ENCODE data around the gene SCRG1. TPM values are rescaled to one million over a fixed set of nuclear protein-coding genes. Genes with fewer than 3 reads are reported as not detected.

SCRG1 gene
- total and polyA plus RNA-seq, 5 donors from 2014 or later = 0.05 to 0.17 TPM; not detected in 3

DNA sequence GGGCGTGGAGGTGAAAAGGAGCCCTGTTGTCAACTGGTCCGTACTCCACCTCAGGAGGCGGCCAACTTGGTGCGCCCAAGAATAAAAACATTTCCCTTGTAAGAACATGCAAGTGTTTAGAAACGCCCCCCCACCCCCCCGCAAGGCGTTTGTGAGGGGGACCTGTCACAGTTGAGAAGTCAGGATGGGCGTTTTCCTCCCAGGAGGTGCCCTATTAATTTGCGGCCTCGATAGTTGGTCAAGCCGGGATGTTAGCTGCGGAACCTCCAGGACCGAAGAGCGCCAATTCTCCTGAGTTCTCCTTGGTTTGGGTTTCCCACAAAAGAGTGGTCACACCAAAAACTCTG lies 28.8 kb downstream of the SCRG1 start:
- DNase-seq (peak in 1 of 3 donors; percentile 61), ATAC-seq (ENCODE audit: low read depth in 2 of 2) (peak; percentile 13 to 18)
- Histone ChIP-seq H3K9me3 (ENCODE audit: control insufficient read depth in 2 of 2, low read length in 2 of 2) (no peaks in the 10 kb centered on the region), H3K4me3 (ENCODE audit: low read depth, low read length) (peak overlapping the region; percentile 100), H3K27ac (ENCODE audit: insufficient read depth, low read length, poor library complexity, severe bottlenecking) (peak overlapping the region; percentile 90), H3K4me1 (ENCODE audit: control insufficient read depth, insufficient read depth, low read length, poor library complexity, severe bottlenecking) (peaks cover 42% of the 10 kb centered on the region), H3K27me3 (ENCODE audit: control insufficient read depth, insufficient read depth, low read length) (no peaks in the 10 kb centered on the region), H3K36me3 (ENCODE audit: control insufficient read depth, insufficient read depth, low read length) (no peaks in the 10 kb centered on the region)
- peak overlapping the region; percentile 96 to 99 (median 98) for H3K4me3 Mint-ChIP-seq
- H3K4me1 Mint-ChIP-seq = peaks cover 24 to 57% (median 32%) of the 10 kb centered on the region in 4 donors
- H3K27ac Mint-ChIP-seq = peak overlapping the region; percentile 94 to 98 (median 97)
- no peaks in the 10 kb centered on the region for H3K9me3 Mint-ChIP-seq
- peaks cover 5% of the 10 kb centered on the region for H3K27me3 Mint-ChIP-seq
- H3K36me3 Mint-ChIP-seq = no peaks in the 10 kb centered on the region

DNA sequence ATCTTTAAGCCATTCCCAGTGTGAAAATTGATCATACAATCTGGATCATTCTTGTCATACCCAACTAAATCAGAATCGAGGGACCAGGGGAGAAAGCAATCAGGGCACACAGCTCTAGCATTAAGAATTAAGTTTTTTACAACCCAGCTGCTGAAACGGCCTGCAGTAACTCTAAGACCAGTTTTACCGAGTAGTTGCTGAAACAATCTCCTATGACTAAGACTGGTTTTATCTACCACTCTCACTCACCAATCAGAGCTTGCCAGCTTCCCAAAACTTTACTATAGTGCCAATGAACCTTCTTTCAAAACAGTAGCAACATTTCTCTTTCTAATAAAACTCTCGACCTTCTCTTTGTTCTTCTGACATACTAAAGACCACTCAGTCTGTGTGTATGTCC lies 31.0 kb downstream of the SCRG1 start:
- H3K27me3 ChIP-seq (ENCODE audit: control insufficient read depth, insufficient read depth, low read length) = no peaks in the 10 kb centered on the region
- no peaks in the 10 kb centered on the region for H3K9me3 ChIP-seq (ENCODE audit: control insufficient read depth in 2 of 2, low read length in 2 of 2)
- no peaks in the 10 kb centered on the region for H3K9me3 Mint-ChIP-seq
- H3K27me3 Mint-ChIP-seq = peaks cover 5% of the 10 kb centered on the region
- H3K4me1 ChIP-seq (ENCODE audit: control insufficient read depth, insufficient read depth, low read length, poor library complexity, severe bottlenecking) = peaks cover 41% of the 10 kb centered on the region
- peak overlapping the region; percentile 5 to 47 (median 36) for H3K4me3 Mint-ChIP-seq
- no peak for DNase-seq
- H3K36me3 ChIP-seq (ENCODE audit: control insufficient read depth, insufficient read depth, low read length) = no peaks in the 10 kb centered on the region
- peaks cover 21 to 51% (median 27%) of the 10 kb centered on the region in 4 donors for H3K4me1 Mint-ChIP-seq
- peak overlapping the region; percentile 37 for H3K4me3 ChIP-seq (ENCODE audit: low read depth, low read length)
- H3K27ac ChIP-seq (ENCODE audit: insufficient read depth, low read length, poor library complexity, severe bottlenecking) = peak overlapping the region; percentile 53
- no peaks in the 10 kb centered on the region for H3K36me3 Mint-ChIP-seq
- no peak overlapping the region for H3K27ac Mint-ChIP-seq
- no peak for ATAC-seq (ENCODE audit: low read depth in 2 of 2)

DNA sequence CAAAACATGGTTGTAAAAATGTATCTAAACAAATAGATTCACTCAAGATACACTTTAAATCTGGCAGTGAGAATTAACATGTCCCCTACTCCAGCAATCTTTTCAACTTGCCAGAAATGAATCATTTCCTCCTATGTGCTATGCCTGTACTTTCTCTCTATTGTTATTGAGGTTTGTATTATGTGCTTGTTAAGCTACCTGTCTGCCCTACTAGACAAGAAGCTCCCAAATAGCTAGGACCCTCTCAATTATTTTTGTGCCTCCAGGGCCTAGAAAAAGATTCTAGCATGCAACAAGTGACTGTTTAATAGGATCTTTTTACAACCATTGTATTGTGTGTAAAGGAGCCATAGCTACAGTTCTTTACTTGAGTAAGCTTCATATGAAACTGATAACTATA lies 31.6 kb downstream of the SCRG1 start:
- Mint-ChIP-seq H3K36me3 (no peaks in the 10 kb centered on the region), H3K27me3 (peaks cover 5% of the 10 kb centered on the region), H3K27ac (peak overlapping the region in 2 of 3 donors; percentile 30 to 79), H3K9me3 (no peaks in the 10 kb centered on the region), H3K4me1 (peaks cover 20 to 48% (median 25%) of the 10 kb centered on the region in 4 donors), H3K4me3 (peak overlapping the region in 3 of 4 donors; percentile 35 to 79 (median 47))
- Histone ChIP-seq H3K9me3 (ENCODE audit: control insufficient read depth in 2 of 2, low read length in 2 of 2) (no peaks in the 10 kb centered on the region), H3K27ac (ENCODE audit: insufficient read depth, low read length, poor library complexity, severe bottlenecking) (peak overlapping the region; percentile 53), H3K4me3 (ENCODE audit: low read depth, low read length) (peak overlapping the region; percentile 28), H3K27me3 (ENCODE audit: control insufficient read depth, insufficient read depth, low read length) (no peaks in the 10 kb centered on the region), H3K4me1 (ENCODE audit: control insufficient read depth, insufficient read depth, low read length, poor library complexity, severe bottlenecking) (peaks cover 34% of the 10 kb centered on the region), H3K36me3 (ENCODE audit: control insufficient read depth, insufficient read depth, low read length) (no peaks in the 10 kb centered on the region)
- DNase-seq = peak in 1 of 3 donors; percentile 75
- ATAC-seq (ENCODE audit: low read depth in 2 of 2) = no peak

DNA sequence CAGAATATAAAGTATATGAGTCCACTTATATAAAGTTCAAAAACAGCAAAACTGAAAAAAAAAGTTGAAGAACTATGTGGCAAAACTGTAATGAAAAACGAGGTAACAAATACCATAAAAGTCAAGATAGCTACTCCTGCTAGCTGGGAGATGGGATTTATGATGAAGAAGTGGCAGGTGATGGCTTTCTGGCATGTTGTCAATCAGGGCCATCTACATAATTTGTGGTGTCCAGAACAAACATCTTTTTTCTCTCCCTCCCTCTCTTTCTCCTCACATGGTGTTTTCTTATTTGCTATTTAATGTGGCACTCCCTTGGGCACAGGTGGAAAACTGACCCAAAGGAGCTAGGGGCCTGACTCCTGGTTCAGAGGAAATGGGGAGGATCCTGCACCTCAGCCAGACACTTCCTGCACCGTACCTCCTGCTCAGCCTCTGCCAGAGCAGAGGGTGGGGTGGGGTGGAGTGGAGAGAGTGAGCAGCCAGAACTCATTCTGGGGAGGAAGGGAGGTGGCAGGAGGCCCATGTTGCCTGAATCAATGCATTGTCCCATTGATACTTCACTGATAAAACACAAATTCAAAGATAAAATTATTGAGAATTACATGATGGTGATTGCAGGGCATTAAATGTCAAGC lies 33.4 kb downstream of the SCRG1 start:
- H3K27ac Mint-ChIP-seq = peak overlapping the region in 2 of 3 donors; percentile 54 to 65
- H3K27me3 ChIP-seq (ENCODE audit: control insufficient read depth, insufficient read depth, low read length) = no peaks in the 10 kb centered on the region
- H3K4me1 Mint-ChIP-seq = peaks cover 19 to 40% (median 22%) of the 10 kb centered on the region in 4 donors
- no peaks in the 10 kb centered on the region for H3K27me3 Mint-ChIP-seq
- H3K4me1 ChIP-seq (ENCODE audit: control insufficient read depth, insufficient read depth, low read length, poor library complexity, severe bottlenecking) = peaks cover 24% of the 10 kb centered on the region
- H3K4me3 Mint-ChIP-seq = peak overlapping the region in 1 of 4 donors; percentile 38
- no peaks in the 10 kb centered on the region for H3K36me3 Mint-ChIP-seq
- no peak overlapping the region for H3K27ac ChIP-seq (ENCODE audit: insufficient read depth, low read length, poor library complexity, severe bottlenecking)
- no peaks in the 10 kb centered on the region for H3K9me3 Mint-ChIP-seq
- DNase-seq = peak in 1 of 3 donors; percentile 66
- H3K9me3 ChIP-seq (ENCODE audit: control insufficient read depth in 2 of 2, low read length in 2 of 2) = no peaks in the 10 kb centered on the region
- ATAC-seq (ENCODE audit: low read depth in 2 of 2) = no peak
- no peaks in the 10 kb centered on the region for H3K36me3 ChIP-seq (ENCODE audit: control insufficient read depth, insufficient read depth, low read length)
- no peak overlapping the region for H3K4me3 ChIP-seq (ENCODE audit: low read depth, low read length)

DNA sequence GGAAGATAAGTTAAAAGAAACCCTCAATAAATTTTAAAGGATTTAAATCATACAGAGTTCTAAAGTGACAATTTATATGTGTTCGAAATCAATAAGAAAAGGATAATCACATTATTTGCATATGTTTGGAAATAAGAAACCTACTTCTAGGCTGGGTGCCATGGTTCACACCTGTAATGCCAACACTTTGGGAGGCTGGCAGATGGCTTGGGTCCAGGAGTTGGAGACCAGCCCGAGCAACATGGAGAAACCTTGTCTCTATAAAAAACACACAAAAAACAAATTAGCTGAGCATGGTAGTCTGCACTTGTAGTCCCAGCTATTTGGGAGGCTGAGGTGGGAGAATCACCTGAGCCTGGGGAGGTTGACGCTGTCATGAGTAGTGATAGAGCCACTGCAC lies 36.2 kb downstream of the SCRG1 start:
- Mint-ChIP-seq H3K4me1 (peaks cover 12 to 24% (median 19%) of the 10 kb centered on the region in 4 donors), H3K36me3 (no peaks in the 10 kb centered on the region)
- no peak overlapping the region for H3K4me3 ChIP-seq (ENCODE audit: low read depth, low read length)

DNA sequence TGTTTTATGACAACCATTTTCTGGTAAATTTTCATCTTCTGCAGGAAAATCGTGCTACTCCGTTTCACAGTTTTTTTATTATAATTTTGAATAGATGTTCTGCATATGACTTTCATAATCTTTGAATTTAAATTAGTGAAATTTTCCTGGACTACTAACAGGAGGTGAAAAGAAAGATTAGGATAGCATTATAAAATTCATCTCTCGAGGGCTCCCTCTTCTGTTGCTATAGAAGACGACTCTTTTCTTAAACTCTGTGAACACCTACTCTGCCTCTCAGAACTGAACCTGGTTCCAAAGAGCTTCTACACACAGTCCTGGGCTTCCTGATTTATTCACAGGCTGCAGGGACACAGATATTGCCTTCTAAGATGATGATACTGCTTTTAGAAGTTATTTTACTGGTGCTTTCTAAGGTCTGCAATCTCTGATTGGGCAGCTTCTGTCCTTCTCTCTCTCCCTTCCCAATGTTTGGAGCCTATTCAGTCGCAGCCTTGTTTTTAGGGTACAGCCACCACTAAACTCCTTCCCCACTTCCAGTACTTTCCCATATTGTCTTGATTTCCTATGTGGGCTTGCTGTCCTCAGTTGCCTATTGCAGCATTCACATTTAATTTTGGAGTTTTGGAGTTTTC lies 38.2 kb downstream of the SCRG1 start:
- Mint-ChIP-seq H3K27ac (no peak overlapping the region), H3K4me3 (no peak overlapping the region)
- ATAC-seq (ENCODE audit: low read depth in 2 of 2) = no peak

More for the DNA sequence above, 36.2 kb downstream of the SCRG1 start:
- H3K4me1 ChIP-seq (ENCODE audit: control insufficient read depth, insufficient read depth, low read length, poor library complexity, severe bottlenecking) = peaks cover 14% of the 10 kb centered on the region
- H3K27ac ChIP-seq (ENCODE audit: insufficient read depth, low read length, poor library complexity, severe bottlenecking) = no peak overlapping the region
- DNase-seq (no peak), ATAC-seq (ENCODE audit: low read depth in 2 of 2) (no peak)
- no peaks in the 10 kb centered on the region for H3K9me3 ChIP-seq (ENCODE audit: control insufficient read depth in 2 of 2, low read length in 2 of 2)
- H3K27me3 ChIP-seq (ENCODE audit: control insufficient read depth, insufficient read depth, low read length) = peaks cover under 1% of the 10 kb centered on the region
- no peaks in the 10 kb centered on the region for H3K36me3 ChIP-seq (ENCODE audit: control insufficient read depth, insufficient read depth, low read length)
- H3K9me3 Mint-ChIP-seq = no peaks in the 10 kb centered on the region
- H3K4me3 Mint-ChIP-seq = no peak overlapping the region
- peaks cover 9% of the 10 kb centered on the region for H3K27me3 Mint-ChIP-seq
- no peak overlapping the region for H3K27ac Mint-ChIP-seq

DNA sequence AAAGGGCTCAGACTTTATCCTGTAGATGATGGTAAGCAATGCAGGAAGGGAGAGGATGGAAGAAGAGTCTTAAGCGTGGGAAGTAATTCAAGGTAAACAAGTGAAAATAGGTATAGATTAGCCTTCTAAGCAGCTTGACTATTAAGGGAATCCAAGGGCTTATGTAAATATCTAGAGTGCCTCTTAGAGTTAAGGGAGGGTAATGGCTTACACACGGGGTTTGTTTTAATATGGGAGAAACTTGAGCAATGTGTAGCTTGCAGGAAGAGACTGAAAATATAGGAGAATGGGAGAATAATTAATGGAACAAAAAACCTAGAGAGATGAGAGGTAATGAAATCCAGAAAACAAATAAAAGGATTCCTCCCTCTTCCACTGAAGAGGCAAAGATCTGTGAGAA lies 41.0 kb downstream of the SCRG1 start:
- Mint-ChIP-seq H3K4me3 (no peak overlapping the region), H3K4me1 (no peaks in the 10 kb centered on the region), H3K36me3 (no peaks in the 10 kb centered on the region), H3K9me3 (no peaks in the 10 kb centered on the region), H3K27me3 (peaks cover 24% of the 10 kb centered on the region), H3K27ac (no peak overlapping the region)
- ATAC-seq (ENCODE audit: low read depth in 2 of 2) (no peak), DNase-seq (no peak)
- Histone ChIP-seq H3K4me1 (ENCODE audit: control insufficient read depth, insufficient read depth, low read length, poor library complexity, severe bottlenecking) (no peaks in the 10 kb centered on the region), H3K36me3 (ENCODE audit: control insufficient read depth, insufficient read depth, low read length) (no peaks in the 10 kb centered on the region), H3K4me3 (ENCODE audit: low read depth, low read length) (no peak overlapping the region), H3K27me3 (ENCODE audit: control insufficient read depth, insufficient read depth, low read length) (peaks cover 7% of the 10 kb centered on the region), H3K27ac (ENCODE audit: insufficient read depth, low read length, poor library complexity, severe bottlenecking) (no peak overlapping the region), H3K9me3 (ENCODE audit: control insufficient read depth in 2 of 2, low read length in 2 of 2) (no peaks in the 10 kb centered on the region)

More for the DNA sequence above, 38.2 kb downstream of the SCRG1 start:
- Mint-ChIP-seq H3K4me1 (peaks cover 5 to 9% (median 7%) of the 10 kb centered on the region in 4 donors), H3K27me3 (peaks cover 9% of the 10 kb centered on the region), H3K9me3 (no peaks in the 10 kb centered on the region), H3K36me3 (no peaks in the 10 kb centered on the region)
- H3K36me3 ChIP-seq (ENCODE audit: control insufficient read depth, insufficient read depth, low read length) = no peaks in the 10 kb centered on the region
- H3K27me3 ChIP-seq (ENCODE audit: control insufficient read depth, insufficient read depth, low read length) = peaks cover 2% of the 10 kb centered on the region
- no peak overlapping the region for H3K27ac ChIP-seq (ENCODE audit: insufficient read depth, low read length, poor library complexity, severe bottlenecking)
- H3K9me3 ChIP-seq (ENCODE audit: control insufficient read depth in 2 of 2, low read length in 2 of 2) = no peaks in the 10 kb centered on the region
- peaks cover 3% of the 10 kb centered on the region for H3K4me1 ChIP-seq (ENCODE audit: control insufficient read depth, insufficient read depth, low read length, poor library complexity, severe bottlenecking)
- no peak for DNase-seq
- H3K4me3 ChIP-seq (ENCODE audit: low read depth, low read length) = no peak overlapping the region

DNA sequence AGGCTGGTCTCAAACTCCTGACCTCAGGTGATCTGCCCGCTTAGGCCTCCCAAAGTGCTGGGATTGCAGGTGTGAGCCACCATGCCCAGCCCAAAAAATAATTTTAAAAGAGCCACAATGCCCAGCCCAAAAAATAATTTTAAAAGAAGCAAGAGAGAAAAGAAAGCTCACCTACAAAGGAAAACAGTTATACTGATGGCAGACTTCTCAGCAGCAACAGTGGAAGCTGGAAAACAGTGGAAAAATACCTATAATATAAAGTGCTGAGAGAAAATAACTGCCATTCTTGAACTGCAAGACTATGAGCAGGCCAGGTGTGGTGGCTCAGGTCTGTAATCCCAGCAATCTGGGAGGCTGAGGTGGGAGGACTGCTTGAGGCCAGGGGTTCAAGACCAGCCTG lies 51.4 kb downstream of the SCRG1 start:
- Mint-ChIP-seq H3K27me3 (peaks cover 30% of the 10 kb centered on the region), H3K27ac (no peak overlapping the region), H3K4me3 (no peak overlapping the region), H3K36me3 (no peaks in the 10 kb centered on the region), H3K4me1 (no peaks in the 10 kb centered on the region), H3K9me3 (no peaks in the 10 kb centered on the region)
- Histone ChIP-seq H3K4me3 (ENCODE audit: low read depth, low read length) (no peak overlapping the region), H3K27me3 (ENCODE audit: control insufficient read depth, insufficient read depth, low read length) (no peaks in the 10 kb centered on the region), H3K36me3 (ENCODE audit: control insufficient read depth, insufficient read depth, low read length) (no peaks in the 10 kb centered on the region), H3K27ac (ENCODE audit: insufficient read depth, low read length, poor library complexity, severe bottlenecking) (no peak overlapping the region), H3K4me1 (ENCODE audit: control insufficient read depth, insufficient read depth, low read length, poor library complexity, severe bottlenecking) (no peaks in the 10 kb centered on the region), H3K9me3 (ENCODE audit: control insufficient read depth in 2 of 2, low read length in 2 of 2) (no peaks in the 10 kb centered on the region)
- ATAC-seq (ENCODE audit: low read depth in 2 of 2) = no peak
- DNase-seq = no peak

Data from CD4-positive, CD25-positive, alpha-beta regulatory T cell (primary cell).